ENCODE data around the gene TMEM178B. TPM values are rescaled to one million over a fixed set of nuclear protein-coding genes. Genes with fewer than 3 reads are reported as not detected.

Gene TMEM178B
- total RNA-seq, 1 experiment from 2014 or later = 0.11 TPM

- Mint-ChIP-seq H3K9me3 (ENCODE audit: unreplicated experiment) (no peaks in the 10 kb centered on the region), H3K4me3 (ENCODE audit: unreplicated experiment) (no peak overlapping the region), H3K4me1 (ENCODE audit: low read depth, unreplicated experiment) (no peaks in the 10 kb centered on the region), H3K27ac (ENCODE audit: unreplicated experiment) (no peak overlapping the region), H3K27me3 (ENCODE audit: insufficient read depth, unreplicated experiment) (peaks cover 9% of the 10 kb centered on the region), H3K36me3 (ENCODE audit: insufficient read depth, unreplicated experiment) (no peaks in the 10 kb centered on the region)
- H3K36me3 ChIP-seq (ENCODE audit: control insufficient read depth, insufficient read depth, low read length) = no peaks in the 10 kb centered on the region
- CTCF ChIA-PET = no interaction called here
- no peaks in the 10 kb centered on the region for H3K4me1 ChIP-seq
- no peak overlapping the region for H3K4me3 ChIP-seq (ENCODE audit: low read depth, low read length)
- no TSS peak for BruUV-seq (replicated peaks)
- H3K27me3 ChIP-seq (replicated peaks; ENCODE audit: control insufficient read depth, insufficient read depth, low read length) = no peaks in the 10 kb centered on the region; the same call in 1 of the 2 replicates
- TF ChIP-seq CTCF (IDR thresholded peaks at IDR 0.05; ENCODE audit: insufficient read depth in 1 of 2, low read depth in 1 of 2, low read length in 1 of 2, severe bottlenecking in 1 of 2, unreplicated experiment in 1 of 2) = no peak
- intact Hi-C loops (cut with micrococcal nuclease; ENCODE audit: unreplicated experiment) = no loop called here
- no peaks in the 10 kb centered on the region for H3K9me3 ChIP-seq
- DNase-seq = no peak
- POLR2A ChIA-PET = no interaction called here
Measured at GRCh38 chr7:141460781-141461715, 387.2 kb downstream of the TMEM178B start.

- Histone ChIP-seq H3K9me3 (no peaks in the 10 kb centered on the region), H3K4me3 (ENCODE audit: low read depth, low read length) (no peak overlapping the region), H3K36me3 (ENCODE audit: control insufficient read depth, insufficient read depth, low read length) (no peaks in the 10 kb centered on the region), H3K4me1 (no peaks in the 10 kb centered on the region), H3K27me3 (replicated peaks; ENCODE audit: control insufficient read depth, insufficient read depth, low read length) (no peaks in the 10 kb centered on the region; the same call in 1 of the 2 replicates)
- H3K9me3 Mint-ChIP-seq (ENCODE audit: unreplicated experiment) = no peaks in the 10 kb centered on the region
- ChIA-PET CTCF (no interaction called here), POLR2A (no interaction called here)
- H3K36me3 Mint-ChIP-seq (ENCODE audit: insufficient read depth, unreplicated experiment) = no peaks in the 10 kb centered on the region
- H3K4me1 Mint-ChIP-seq (ENCODE audit: low read depth, unreplicated experiment) = no peaks in the 10 kb centered on the region
- no peak for TF ChIP-seq CTCF (IDR thresholded peaks at IDR 0.05; ENCODE audit: insufficient read depth in 1 of 2, low read depth in 1 of 2, low read length in 1 of 2, severe bottlenecking in 1 of 2, unreplicated experiment in 1 of 2)
- intact Hi-C loops (cut with micrococcal nuclease; ENCODE audit: unreplicated experiment) = no loop called here
- H3K27me3 Mint-ChIP-seq (ENCODE audit: insufficient read depth, unreplicated experiment) = peaks cover 11% of the 10 kb centered on the region
- H3K4me3 Mint-ChIP-seq (ENCODE audit: unreplicated experiment) = no peak overlapping the region
- DNase-seq = no peak
- BruUV-seq (replicated peaks) = no TSS peak
- no peak overlapping the region for H3K27ac Mint-ChIP-seq (ENCODE audit: unreplicated experiment)
Measured at GRCh38 chr7:141461924-141462323, 388.1 kb downstream of the TMEM178B start.

- H3K9me3 Mint-ChIP-seq (ENCODE audit: unreplicated experiment) = no peaks in the 10 kb centered on the region
- no peaks in the 10 kb centered on the region for H3K36me3 Mint-ChIP-seq (ENCODE audit: insufficient read depth, unreplicated experiment)
- H3K9me3 ChIP-seq = no peaks in the 10 kb centered on the region
- no peak for DNase-seq
- intact Hi-C loops (cut with micrococcal nuclease; ENCODE audit: unreplicated experiment) = no loop called here
- TF ChIP-seq CTCF (IDR thresholded peaks at IDR 0.05; ENCODE audit: insufficient read depth in 1 of 2, low read depth in 1 of 2, low read length in 1 of 2, severe bottlenecking in 1 of 2, unreplicated experiment in 1 of 2) = no peak
- no peaks in the 10 kb centered on the region; the same call in 1 of the 2 replicates for H3K27me3 ChIP-seq (replicated peaks; ENCODE audit: control insufficient read depth, insufficient read depth, low read length)
- no TSS peak for BruUV-seq (replicated peaks)
- no peak overlapping the region for H3K4me3 ChIP-seq (ENCODE audit: low read depth, low read length)
- H3K4me1 ChIP-seq = no peaks in the 10 kb centered on the region
- H3K27ac Mint-ChIP-seq (ENCODE audit: unreplicated experiment) = no peak overlapping the region
- no peak overlapping the region for H3K4me3 Mint-ChIP-seq (ENCODE audit: unreplicated experiment)
- no peaks in the 10 kb centered on the region for H3K4me1 Mint-ChIP-seq (ENCODE audit: low read depth, unreplicated experiment)
- CTCF ChIA-PET = no interaction called here
- POLR2A ChIA-PET = no interaction called here
- H3K36me3 ChIP-seq (ENCODE audit: control insufficient read depth, insufficient read depth, low read length) = no peaks in the 10 kb centered on the region
- peaks cover 14% of the 10 kb centered on the region for H3K27me3 Mint-ChIP-seq (ENCODE audit: insufficient read depth, unreplicated experiment)
Measured at GRCh38 chr7:141462958-141463357, 389.1 kb downstream of the TMEM178B start.

Data from Caco-2 (cell line).